ENCODE results near the gene ZC3H4. TPM values are rescaled to one million over a fixed set of nuclear protein-coding genes. Genes with fewer than 3 reads are reported as not detected.

Gene ZC3H4
- total and polyA plus RNA-seq, 2 donors (not counting 3 experiments of a cell fraction or from before 2014, with no cell fraction given): 6.2 to 63.9 TPM

GRCh38 chr19:47040869-47041268 is 72.7 kb downstream of the ZC3H4 start:
- intact Hi-C loops (cut with micrococcal nuclease): no loop called here
- Histone ChIP-seq H3K4me1 (ENCODE audit: control insufficient read depth, extremely low read depth, insufficient read depth, low read length) (peaks cover 3% of the 10 kb centered on the region), H3K9me3 (replicated peaks; ENCODE audit: control insufficient read depth, insufficient read depth, low read length) (no peaks in the 10 kb centered on the region), H3K79me2 (ENCODE audit: control insufficient read depth, insufficient read depth, low read length) (no peaks in the 10 kb centered on the region), H3K27me3 (ENCODE audit: control insufficient read depth in 2 of 2, insufficient read depth in 2 of 2, low read length in 2 of 2) (no peaks in the 10 kb centered on the region), H2AFZ (ENCODE audit: low read depth, low read length) (no peak overlapping the region), H4K20me1 (replicated peaks; ENCODE audit: control insufficient read depth, extremely low read depth, insufficient read depth, low read length) (no peaks in the 10 kb centered on the region), H3K36me3 (ENCODE audit: control insufficient read depth in 2 of 2, extremely low read depth in 1 of 2, insufficient read depth in 2 of 2, low read length in 2 of 2) (no peaks in the 10 kb centered on the region), H3K4me3 (replicated peaks in 1 of 3; ENCODE audit: insufficient read depth in 1 of 3, low read depth in 1 of 3, low read length in 3 of 3) (no peak overlapping the region), H3K27ac (ENCODE audit: insufficient read depth, low read depth, low read length) (no peak overlapping the region), H3K9ac (replicated peaks; ENCODE audit: extremely low read depth, insufficient read depth, low read length) (no peak overlapping the region), H3K9me1 (replicated peaks; ENCODE audit: control insufficient read depth, extremely low read depth, insufficient read depth, low read length) (no peaks in the 10 kb centered on the region), H3K4me2 (ENCODE audit: insufficient read depth, low read length) (no peak overlapping the region)
- BruUV-seq (replicated peaks): no TSS peak
- FAIRE-seq (no peak), DNase-seq (ENCODE audit: low read depth, low spot score) (no peak)
- ChIA-PET CTCF (no interaction called here), POLR2A (no interaction called here)
- TF ChIP-seq POLR2AphosphoS5 (IDR thresholded peaks at IDR 0.05; ENCODE audit: insufficient read depth, low read depth, low read length) (no peak), EZH2 (IDR thresholded peaks at IDR 0.05; ENCODE audit: borderline replicate concordance, low read depth, low read length, severe bottlenecking) (no peak), FOS (IDR thresholded peaks at IDR 0.05; ENCODE audit: borderline replicate concordance, insufficient read depth, low read length) (no peak), GATA2 (IDR thresholded peaks at IDR 0.05; ENCODE audit: insufficient read depth, insufficient read length, low read depth, low read length) (no peak), MYC (IDR thresholded peaks at IDR 0.05; ENCODE audit: low read depth, low read length) (no peak), MAX (IDR thresholded peaks at IDR 0.05; ENCODE audit: insufficient read depth, insufficient read length) (no peak), POLR2A (IDR thresholded peaks at IDR 0.05; ENCODE audit: low read depth, low read length) (no peak), JUN (IDR thresholded peaks at IDR 0.05; ENCODE audit: borderline replicate concordance, insufficient read depth, insufficient read length, low read depth) (no peak), CTCF (IDR thresholded peaks at IDR 0.05; ENCODE audit: extremely low read depth in 1 of 2, insufficient read depth in 1 of 2, low read depth in 1 of 2, low read length in 2 of 2) (no peak)
- dilution Hi-C loops (cut with MboI; ENCODE audit: extremely low pct_ligation_motif_present, low sequenced_read_pairs): no loop called here
